ENCODE results near the gene LTBP1. TPM values are rescaled to one million over a fixed set of nuclear protein-coding genes. Genes with fewer than 3 reads are reported as not detected.

The LTBP1 gene
- total and polyA plus RNA-seq, 2 of the 13 experiments (the other 11 are each of a cell fraction or from before 2014, with no cell fraction given), result 0.12 to 0.22 TPM

DNA sequence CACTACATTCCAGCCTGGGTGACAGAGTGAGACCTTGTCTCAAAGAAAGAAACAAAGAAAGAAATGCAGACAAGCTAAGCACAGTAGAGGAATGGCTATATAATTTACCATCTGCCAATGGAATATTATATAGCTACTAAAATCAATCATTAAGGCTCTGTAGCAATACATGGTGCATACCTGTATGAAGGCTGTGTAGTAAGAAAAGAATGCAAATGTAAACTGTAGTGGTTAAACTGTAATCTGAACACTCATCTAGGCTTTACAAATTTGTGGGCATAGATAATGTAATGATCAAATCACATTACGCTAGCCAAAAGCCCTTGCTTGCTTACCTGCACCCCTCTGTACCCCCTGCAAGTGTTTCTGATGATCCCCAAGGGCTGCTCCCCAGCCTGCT, 230.9 kb downstream of the LTBP1 start:
- BruUV-seq (replicated peaks), result no TSS peak
- H3K9ac ChIP-seq (ENCODE audit: insufficient read depth, low read depth, low read length), result no peak overlapping the region
- no peaks in the 10 kb centered on the region for H3K79me2 ChIP-seq (ENCODE audit: insufficient read depth, low read length)
- FAIRE-seq (no peak), DNase-seq (ENCODE audit: low spot score) (no peak), ATAC-seq (no peak)
- H3K4me2 ChIP-seq (ENCODE audit: low read depth, low read length), result no peak overlapping the region
- 9% methylated on average over 1 of the region's 1 CpG for WGBS (ENCODE audit: low lambda C conversion rate)
- no peak overlapping the region for H2AFZ ChIP-seq (ENCODE audit: low read length)
- TF ChIP-seq ZNF34 (CRISPR knock-in tag; IDR thresholded peaks at IDR 0.05; ENCODE audit: borderline replicate concordance), result no peak
- no peak for TF ChIP-seq ZNF460 (CRISPR knock-in tag; IDR thresholded peaks at IDR 0.05; ENCODE audit: borderline replicate concordance)
- no peak for TF ChIP-seq MBNL3 (CRISPR knock-in tag; conservative IDR thresholded peaks at IDR 0.05)
- TF ChIP-seq KDM5A (IDR thresholded peaks at IDR 0.05; ENCODE audit: borderline replicate concordance, low read length), result no peak
- TF ChIP-seq ZNF75D (CRISPR knock-in tag; IDR thresholded peaks at IDR 0.05; ENCODE audit: borderline replicate concordance), result no peak
- TF ChIP-seq, protein P1, sequence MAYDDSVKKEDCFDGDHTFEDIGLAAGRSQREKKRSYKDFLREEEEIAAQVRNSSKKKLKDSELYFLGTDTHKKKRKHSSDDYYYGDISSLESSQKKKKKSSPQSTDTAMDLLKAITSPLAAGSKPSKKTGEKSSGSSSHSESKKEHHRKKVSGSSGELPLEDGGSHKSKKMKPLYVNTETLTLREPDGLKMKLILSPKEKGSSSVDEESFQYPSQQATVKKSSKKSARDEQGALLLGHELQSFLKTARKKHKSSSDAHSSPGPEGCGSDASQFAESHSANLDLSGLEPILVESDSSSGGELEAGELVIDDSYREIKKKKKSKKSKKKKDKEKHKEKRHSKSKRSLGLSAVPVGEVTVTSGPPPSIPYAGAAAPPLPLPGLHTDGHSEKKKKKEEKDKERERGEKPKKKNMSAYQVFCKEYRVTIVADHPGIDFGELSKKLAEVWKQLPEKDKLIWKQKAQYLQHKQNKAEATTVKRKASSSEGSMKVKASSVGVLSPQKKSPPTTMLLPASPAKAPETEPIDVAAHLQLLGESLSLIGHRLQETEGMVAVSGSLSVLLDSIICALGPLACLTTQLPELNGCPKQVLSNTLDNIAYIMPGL (CRISPR knock-in tag; IDR thresholded peaks at IDR 0.05; ENCODE audit: borderline replicate concordance in 1 of 2, low read depth in 1 of 2), result no peak
- TF ChIP-seq PTBP1 (IDR thresholded peaks at IDR 0.05; ENCODE audit: low read depth, low read length, poor library complexity, severe bottlenecking), result no peak
- TF ChIP-seq NFIB (CRISPR knock-in tag; IDR thresholded peaks at IDR 0.05; ENCODE audit: borderline replicate concordance), result no peak
- no peak for TF ChIP-seq ZBTB42 (CRISPR knock-in tag; IDR thresholded peaks at IDR 0.05)
- no peak for TF ChIP-seq ZIK1 (CRISPR knock-in tag; IDR thresholded peaks at IDR 0.05; ENCODE audit: borderline replicate concordance, low read depth)
- no peak for TF ChIP-seq ZFP62 (CRISPR knock-in tag; IDR thresholded peaks at IDR 0.05)
- TF ChIP-seq ONECUT2 (CRISPR knock-in tag; IDR thresholded peaks at IDR 0.05), result no peak
- no peak for TF ChIP-seq ZNF552 (CRISPR knock-in tag; IDR thresholded peaks at IDR 0.05; ENCODE audit: borderline replicate concordance)
- no peak for TF ChIP-seq ZFP82 (CRISPR knock-in tag; IDR thresholded peaks at IDR 0.05; ENCODE audit: borderline replicate concordance)
- no peak for TF ChIP-seq KAT2B (IDR thresholded peaks at IDR 0.05; ENCODE audit: borderline replicate concordance, low read depth, low read length)
- H3K4me1 ChIP-seq (ENCODE audit: insufficient read depth, low read length), result no peaks in the 10 kb centered on the region
- no peaks in the 10 kb centered on the region for H3K27me3 ChIP-seq (ENCODE audit: control insufficient read depth in 1 of 2, insufficient read depth in 2 of 2, low read length in 2 of 2)
- no peaks in the 10 kb centered on the region for H3K36me3 ChIP-seq (replicated peaks in 1 of 2; ENCODE audit: control insufficient read depth in 1 of 2, insufficient read depth in 2 of 2, low read length in 2 of 2)
- intact Hi-C loops (cut with micrococcal nuclease; ENCODE audit: unreplicated experiment), result no loop called here
- in situ Hi-C loops (cut with HindIII; ENCODE audit: extremely low pct_ligation_motif_present, low pct_unique_long_range_greater_than_20kb), result no loop called here
- no peaks in the 10 kb centered on the region for H3K9me3 ChIP-seq (ENCODE audit: low read length)
- H3K27ac ChIP-seq (ENCODE audit: extremely low read length, insufficient read depth, low read length), result no peak overlapping the region
- POLR2A ChIA-PET, result no interaction called here
- no peaks in the 10 kb centered on the region for H4K20me1 ChIP-seq (ENCODE audit: insufficient read depth, low read length)
- CTCF ChIA-PET (ENCODE audit: low intra/inter-chr PET ratio, low total read pairs), result no interaction called here
- H3K4me3 ChIP-seq (replicated peaks in 1 of 3; ENCODE audit: insufficient read depth in 1 of 3, low read depth in 2 of 3, low read length in 3 of 3), result no peak overlapping the region

Data from HepG2 (cell line).